HG03432 (cell line): ENCODE results near the gene KRTAP4-12.
"Not testable (repeated sequence)": the region's sequence is repeated elsewhere in the genome, so short reads cannot be mapped to it uniquely, and the experiment has no call there.

Source experiments
- ATAC-seq: cut with Tn5 transposase; IDR thresholded peaks from one replicate; pipeline ENCODE4 v1.9.1; 2021; ENCODE audit warnings: mild to moderate bottlenecking, moderate library complexity; ENCODE audit not compliant: unreplicated experiment

KRTAP4-12 gene

DNA sequence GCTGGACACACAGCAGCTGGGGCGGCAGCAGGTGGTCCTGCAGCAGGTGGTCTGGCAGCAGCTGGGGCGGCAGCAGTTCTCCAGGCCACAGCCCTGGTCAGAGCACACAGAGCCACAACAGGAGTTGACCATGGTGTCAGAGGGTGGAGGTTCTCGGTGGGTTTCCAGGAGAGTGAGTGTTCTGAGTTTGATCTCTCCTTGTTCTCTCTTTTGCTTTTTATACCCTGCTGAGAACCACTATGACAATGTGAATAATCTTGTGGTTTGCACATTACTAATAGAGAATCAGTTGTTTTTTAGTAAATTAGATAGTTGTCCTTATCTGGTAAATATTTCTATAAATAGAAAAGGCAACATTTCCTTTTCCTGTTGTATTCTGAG is at the start of gene KRTAP4-12:
Gene KRTAP4-12 (minus strand): TSS at position 192 of the 381 bp plus-strand sequence. CDS start 60 bp downstream, at position 132.
- not testable (repeated sequence) for ATAC-seq

DNA sequence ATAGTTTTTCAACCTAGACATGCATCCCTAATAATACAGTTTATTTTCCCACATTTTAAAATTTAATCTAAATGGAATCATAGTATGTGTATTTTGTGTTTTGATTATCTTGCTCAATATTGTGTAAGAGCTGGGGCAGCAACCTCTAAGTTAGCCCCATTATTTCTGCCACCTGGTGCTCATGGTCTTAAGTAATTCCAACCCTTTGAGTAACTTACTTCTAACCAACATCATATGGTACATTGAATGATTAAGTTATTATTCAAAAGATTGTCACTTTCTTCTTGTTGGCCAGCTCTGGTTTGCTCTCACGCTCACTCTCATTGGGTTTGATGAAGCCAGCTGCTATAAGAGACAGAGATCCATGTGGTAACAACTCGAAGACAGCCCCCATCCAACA is 47.9 kb upstream of the KRTAP4-12 start:
- no peak for ATAC-seq

DNA sequence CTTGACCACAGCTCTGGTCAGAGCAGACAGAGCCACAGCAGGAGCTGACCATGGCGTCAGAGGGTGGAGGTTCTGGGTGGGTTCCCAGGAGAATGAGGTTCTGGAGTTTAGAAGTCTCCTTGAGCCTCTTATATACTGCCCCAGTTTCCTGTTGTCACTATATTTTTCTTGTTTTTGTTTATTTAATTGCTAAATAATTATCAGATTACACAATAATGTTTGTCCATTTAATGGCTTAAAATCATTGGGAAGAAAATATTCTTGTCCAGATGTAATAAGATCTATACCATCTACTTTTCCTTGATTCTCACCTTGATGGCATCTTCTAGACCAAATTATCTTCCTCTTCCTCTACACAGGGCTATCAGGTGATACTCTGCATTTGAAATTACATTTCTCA is 44.1 kb upstream of the KRTAP4-12 start, which contains the start of gene KRTAP4-3:
Gene KRTAP4-3 (minus strand): TSS at position 101 of the 400 bp plus-strand sequence. CDS start 49 bp downstream, at position 52.
- ATAC-seq, result no peak

DNA sequence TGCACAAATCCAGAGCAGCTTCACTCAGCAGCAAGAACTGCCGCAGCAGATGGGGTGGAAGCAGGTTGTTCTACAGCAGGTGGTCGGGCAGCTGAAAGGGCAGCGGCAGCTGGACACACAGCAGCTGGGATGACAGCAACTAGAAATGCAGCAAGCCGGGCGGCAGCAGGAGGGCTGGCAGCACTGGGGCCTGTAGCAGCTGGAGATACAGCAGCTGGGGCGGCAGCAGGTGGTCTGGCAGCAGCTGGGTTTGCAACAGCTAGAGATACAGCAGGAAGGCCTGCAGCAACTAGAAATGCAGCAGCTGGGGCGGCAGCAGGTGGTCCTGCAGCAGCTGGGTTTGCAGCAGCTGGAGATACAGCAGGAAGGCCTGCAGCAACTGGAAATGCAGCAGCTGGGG is 43.6 kb upstream of the KRTAP4-12 start:
- ATAC-seq, result no peak

DNA sequence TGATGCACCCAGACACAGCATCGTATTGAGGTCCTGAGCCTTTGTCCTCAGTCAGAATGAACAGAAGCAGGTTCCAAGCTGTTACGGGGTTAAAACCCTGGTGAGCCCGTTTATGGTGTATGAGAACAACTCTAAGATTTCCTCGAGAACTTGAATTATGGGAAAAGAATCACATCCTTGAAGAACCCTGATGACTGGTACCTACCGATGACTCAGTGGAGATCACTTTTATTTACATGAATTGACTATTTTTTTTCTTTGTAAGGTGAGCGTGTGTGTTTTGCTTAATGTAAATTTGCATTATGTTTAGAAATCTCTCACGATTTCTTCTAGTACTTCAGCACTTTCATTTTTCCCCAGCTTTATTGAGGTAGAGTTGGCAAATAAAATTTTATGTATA is 39.8 kb upstream of the KRTAP4-12 start:
- ATAC-seq, result no peak

DNA sequence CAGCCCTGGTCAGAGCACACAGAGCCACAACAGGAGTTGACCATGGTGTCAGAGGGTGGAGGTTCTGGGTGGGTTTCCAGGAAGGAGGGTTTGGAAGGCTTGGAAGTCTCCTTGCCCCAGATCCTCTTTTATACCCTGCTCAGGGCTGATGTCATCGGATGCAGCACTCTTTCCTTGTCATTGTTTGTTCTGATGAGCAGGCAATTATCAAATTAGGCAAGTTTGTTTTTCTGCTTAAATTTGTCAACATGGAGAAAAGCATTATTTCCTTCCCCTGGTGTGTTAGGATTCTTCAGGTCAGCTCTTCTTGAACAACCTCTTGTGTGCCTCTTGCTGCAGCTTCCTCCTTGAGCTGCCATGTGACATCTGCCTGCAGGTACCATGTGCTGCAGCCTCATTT is 36.7 kb upstream of the KRTAP4-12 start, which contains the start of gene KRTAP4-4:
Gene KRTAP4-4 (minus strand): TSS at position 101 of the 400 bp plus-strand sequence. CDS start 57 bp downstream, at position 44.
- no peak for ATAC-seq

DNA sequence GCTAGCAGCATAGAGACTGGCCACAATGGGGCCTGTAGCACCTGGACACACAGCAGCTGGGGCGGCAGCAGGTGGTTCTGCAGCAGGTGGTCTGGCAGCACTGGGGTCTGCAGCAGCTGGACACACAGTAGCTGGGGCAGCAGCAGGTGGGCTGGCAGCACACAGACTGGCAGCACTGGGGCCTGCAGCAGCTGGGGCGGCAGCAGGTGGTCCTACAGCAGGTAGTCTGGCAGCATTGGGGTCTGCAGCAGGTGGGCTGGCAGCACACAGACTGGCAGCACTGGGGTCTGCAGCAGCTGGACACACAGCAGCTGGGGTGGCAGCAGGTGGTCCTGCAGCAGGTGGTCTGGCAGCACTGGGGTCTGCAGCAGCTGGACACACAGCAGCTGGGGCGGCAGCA is 36.2 kb upstream of the KRTAP4-12 start:
- not testable (repeated sequence) for ATAC-seq

DNA sequence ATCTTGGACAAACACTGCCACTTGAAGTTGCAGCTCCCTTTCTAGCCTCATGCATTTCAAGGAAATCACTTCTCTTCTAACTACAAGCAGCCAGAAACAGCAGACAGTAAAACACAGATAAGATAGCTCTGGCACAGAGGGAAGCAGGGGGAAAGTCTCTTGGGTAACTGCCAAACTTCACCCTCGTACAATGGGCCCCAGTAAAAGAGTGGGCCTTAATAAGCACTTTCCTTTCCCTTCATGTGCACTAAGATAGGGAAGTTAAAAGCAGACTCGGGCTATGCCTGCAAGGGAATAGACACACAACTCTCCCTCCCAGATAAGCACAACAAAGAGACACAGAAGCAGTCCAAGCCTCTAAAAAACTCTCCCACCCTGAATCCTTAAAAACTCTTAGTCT is 29.9 kb upstream of the KRTAP4-12 start:
- ATAC-seq, result no peak

DNA sequence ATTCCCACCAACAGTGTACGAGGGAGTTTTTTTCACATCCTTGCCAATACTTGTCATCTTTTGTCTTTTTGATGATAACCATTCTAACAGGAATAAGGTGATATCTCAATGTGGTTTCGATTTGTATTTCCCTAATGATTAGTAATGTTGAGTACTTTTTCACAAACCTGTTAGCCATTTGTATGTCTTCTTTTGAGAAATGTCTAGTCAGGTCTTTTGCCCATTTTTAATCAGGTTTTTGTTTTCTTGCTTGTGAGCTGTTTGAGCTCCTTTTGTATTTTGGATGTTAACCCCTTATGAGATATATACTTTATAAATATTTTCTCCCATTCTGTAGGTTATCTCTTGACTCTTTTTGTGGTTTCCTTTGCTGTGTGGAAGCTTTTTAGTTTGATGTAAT is 27.5 kb upstream of the KRTAP4-12 start:
- no peak for ATAC-seq

DNA sequence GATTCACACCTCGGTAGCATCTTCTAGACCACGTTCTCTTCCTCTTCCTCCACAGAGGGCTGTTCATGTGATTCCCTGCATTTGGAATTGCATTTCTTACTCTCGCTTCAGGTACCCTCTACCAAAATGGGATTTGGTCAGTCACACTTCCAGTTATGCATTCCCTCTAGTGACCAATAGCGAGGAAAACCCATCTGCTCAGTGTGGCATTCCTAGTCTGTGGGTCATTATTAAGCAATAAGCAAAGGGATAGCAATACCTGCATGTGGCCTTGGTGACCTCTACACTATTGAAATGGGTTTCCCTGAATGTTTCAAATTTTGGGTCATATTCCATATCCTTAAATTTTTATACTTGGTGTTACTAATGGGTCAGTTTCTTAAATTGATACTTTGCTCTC is 26.0 kb upstream of the KRTAP4-12 start:
- no peak for ATAC-seq

DNA sequence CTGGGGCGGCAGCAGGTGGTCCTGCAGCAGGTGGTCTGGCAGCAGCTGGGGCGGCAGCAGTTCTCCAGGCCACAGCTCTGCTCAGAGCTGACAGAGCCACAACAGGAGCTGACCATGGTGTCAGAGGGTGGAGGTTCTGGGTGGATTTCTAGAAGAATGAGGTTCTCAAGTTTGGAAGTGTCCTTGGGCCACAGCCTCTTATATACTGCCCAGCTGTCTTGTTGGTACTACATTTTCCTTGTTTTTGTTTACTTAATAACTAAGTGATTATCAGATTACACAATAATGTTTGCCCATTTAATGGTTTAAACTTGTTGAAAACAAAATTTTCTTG is 25.6 kb upstream of the KRTAP4-12 start, which contains the start of gene KRTAP4-5:
Gene KRTAP4-5 (minus strand): TSS at position 174 of the 334 bp plus-strand sequence. CDS start 58 bp downstream, at position 116.
- no peak for ATAC-seq

DNA sequence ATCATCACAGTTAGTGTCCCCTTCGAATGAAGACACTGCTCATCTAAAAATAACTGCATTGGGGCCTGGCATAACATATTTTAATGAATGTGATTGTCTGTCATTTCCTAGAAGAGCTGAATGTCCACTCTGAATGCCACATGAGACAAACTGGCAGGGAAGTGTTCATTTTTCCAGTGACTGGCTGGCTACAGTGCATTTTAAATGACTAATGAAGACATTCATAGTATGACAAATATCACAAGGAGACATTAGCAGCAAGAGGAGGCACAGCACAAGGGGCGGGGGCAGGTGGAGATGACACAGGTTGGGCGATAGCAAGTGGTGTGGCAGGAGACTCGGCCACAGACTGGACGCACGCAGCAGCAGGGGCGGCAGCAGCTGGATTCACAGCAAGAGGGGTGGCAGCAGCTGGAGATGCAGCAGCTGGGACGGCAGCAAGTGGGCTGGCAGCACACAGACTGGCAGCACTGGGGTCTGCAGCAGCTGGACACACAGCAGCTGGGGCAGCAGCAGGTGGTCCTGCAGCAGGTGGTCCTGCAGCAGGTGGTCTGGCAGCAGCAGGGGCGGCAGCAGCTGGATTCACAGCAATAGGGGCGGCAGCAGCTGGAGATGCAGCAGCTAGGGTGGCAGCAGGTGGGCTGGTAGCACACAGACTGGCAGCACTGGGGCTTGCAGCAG is 25.1 kb upstream of the KRTAP4-12 start:
- not testable (repeated sequence) for ATAC-seq

DNA sequence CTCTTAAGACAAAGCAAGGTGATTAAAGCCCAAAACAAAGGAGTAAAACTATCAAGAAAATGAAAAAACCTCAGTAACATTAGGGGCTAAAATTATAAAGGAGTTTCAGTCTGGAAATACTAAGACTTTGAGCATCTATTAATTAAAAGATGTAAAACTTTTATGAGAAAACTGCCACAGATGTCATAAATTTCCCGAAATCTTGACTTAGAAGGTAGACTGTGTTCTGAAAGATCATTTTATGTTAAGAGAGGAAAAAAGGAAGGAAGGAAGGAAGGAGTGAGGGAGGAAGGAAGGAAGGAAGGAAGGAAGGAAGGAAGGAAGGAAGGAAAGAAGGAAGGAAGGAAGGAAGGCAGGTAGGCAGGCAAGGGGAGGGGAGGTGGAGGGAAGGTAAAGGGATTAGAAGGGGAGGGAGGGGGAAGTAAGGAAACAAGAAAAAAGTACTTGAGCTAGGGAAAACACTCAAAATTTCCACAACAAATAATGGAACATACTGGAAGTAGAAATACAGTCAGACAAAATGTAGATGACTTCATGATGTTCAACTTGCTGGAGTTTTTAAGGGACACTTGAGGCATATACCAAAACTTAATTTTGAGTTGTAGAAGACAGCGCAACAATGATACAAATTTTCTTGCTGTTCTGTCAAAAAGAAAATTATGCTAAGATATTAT is 23.7 kb upstream of the KRTAP4-12 start:
- no peak for ATAC-seq

DNA sequence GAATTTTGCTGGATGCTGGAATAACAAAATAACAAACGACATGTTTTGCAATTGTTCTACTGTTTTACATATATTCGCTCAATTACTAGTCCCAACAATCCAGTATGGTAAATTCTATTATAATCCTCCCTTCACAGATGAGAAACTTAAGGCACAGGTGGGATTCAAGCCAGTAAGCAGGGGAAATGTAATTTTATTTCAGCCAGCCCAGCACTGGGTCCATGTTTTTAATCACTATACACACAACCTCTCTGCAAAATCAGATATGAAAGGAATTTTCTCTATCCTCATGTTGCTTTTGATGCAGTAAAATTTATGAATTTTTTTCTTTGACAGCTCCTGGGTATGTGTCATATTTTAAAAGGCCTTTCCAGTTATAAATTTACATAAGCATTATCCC is 21.3 kb upstream of the KRTAP4-12 start:
- no peak for ATAC-seq

DNA sequence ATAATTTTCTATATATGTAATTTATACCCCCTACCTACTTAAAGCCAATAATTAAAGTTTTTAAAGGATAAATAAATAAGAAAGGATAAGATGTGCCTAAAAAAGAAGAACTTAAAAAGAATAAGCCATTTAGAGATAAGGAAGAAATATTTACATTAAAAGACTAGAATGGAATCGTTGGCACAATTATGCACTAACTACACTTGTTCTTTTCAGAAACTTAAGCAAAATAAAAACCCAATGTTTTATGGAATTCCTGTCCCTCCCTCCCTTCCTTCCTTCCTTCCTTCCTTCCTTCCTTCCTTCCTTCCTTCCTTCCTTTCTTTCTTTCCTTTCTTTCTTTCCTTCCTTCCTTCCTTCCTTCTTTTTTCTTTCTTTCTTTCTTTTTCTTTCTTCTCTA is 20.9 kb upstream of the KRTAP4-12 start:
- ATAC-seq, result no peak

DNA sequence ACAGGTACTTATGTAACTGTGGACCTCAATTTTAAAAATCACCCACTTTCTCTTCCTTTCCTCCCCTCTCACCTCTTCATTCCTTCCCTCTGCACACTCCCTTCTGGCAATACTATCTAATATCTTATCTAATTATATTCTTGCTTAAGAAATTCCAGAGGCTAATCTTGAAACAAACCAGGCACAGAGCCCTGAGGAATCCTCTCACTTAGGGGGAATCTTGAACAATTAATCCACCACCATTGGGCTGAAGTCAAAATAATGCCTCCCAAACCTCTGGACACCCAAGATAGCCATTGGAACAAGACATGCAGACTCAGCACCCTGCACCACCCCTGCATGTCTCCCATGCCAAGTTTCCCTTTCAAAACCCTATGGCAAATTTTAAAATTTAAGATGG is 17.4 kb upstream of the KRTAP4-12 start:
- no peak for ATAC-seq

DNA sequence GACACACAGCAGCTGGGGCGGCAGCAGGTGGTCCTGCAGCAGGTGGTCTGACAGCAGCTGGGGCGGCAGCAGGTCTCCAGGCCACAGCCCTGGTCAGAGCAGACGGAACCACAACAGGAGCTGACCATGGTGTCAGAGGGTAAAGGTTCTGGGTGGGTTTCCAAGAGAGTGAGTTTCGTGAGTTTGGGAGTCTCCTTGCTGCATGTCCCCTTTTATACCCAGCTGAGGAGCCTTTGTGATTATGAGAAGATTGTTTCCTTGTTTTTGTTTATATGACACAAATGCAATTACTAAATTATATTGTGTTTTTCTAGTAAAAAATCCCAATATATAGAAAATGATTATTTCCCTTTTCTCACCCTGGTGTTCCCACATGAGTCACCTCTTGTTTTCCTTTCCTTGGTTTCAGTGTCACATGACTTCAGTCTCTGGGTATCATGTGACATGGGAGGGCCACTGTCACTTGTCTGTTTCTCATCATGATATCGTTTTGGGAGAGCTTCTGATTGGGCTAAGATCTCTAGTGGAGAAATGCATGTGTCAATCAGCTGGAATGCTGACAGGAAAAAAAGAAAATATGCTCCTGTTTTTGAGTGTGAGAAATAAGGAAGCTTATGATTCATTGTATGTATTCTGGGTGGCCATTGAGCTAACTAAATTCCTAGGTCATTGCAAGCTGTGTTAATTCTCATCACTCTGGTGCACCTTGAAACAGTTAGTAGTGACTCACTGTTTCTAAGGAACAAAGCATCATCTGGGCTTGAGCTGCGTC is 16.6 kb upstream of the KRTAP4-12 start, which contains the start of gene KRTAP4-6:
Gene KRTAP4-6 (minus strand): TSS at position 185 of the 772 bp plus-strand sequence. CDS start 57 bp downstream, at position 128.
- ATAC-seq, result no peak

DNA sequence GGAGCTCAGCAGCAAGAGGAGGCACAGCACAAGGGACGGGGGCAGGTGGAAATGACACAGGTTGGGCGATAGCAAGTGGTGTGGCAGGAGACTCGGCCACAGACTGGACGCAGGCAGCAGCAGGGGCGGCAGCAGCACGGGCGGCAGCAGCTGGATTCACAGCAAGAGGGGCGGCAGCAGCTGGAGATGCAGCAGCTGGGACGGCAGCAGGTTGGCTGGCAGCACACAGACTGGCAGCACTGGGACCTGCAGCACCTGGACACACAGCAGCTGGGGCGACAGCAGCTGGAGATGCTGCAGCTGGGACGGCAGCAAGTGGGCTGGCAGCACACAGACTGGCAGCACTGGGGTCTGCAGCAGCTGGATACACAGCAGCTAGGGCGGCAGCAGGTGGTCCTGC is 15.9 kb upstream of the KRTAP4-12 start:
- not testable (repeated sequence) for ATAC-seq

DNA sequence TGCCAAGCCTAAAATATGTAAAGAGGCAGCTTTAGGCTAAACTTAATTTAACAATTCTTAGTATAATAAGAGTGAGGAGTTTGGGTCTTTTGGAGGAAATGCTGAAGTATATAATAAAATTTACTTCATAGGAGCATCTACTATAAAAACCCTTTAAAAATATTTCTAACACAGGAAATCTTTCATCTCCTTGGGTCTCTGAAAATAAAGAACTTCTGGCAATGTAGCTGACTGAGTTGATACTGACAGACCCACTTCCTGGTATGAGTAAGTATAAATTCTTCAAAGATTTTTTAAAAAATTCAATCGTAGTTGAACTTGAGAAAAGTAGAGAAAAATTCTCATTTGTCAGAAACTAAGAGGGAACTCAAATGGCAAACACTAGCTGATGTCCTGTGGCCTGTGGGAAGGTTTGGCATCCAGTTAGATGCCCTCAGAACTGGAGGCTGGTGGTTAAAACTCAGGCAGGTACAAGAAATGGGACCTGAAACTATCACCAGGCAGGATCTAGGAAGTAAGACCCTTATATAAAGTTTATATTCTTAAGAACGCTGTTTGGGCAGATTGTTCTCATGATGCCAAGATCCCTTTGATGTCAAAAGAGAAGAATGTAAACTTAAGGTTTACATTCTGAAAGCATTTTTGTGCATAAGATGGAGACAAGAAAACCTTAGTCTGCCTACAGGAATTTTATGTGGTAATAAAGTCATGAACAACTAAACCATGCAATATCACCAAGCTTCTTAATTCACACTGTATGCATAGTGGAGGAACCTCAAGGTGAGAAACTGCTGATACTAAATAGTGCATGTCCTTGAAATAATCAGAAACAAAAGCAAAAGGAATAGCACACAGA is 10.1 kb upstream of the KRTAP4-12 start:
- no peak for ATAC-seq

DNA sequence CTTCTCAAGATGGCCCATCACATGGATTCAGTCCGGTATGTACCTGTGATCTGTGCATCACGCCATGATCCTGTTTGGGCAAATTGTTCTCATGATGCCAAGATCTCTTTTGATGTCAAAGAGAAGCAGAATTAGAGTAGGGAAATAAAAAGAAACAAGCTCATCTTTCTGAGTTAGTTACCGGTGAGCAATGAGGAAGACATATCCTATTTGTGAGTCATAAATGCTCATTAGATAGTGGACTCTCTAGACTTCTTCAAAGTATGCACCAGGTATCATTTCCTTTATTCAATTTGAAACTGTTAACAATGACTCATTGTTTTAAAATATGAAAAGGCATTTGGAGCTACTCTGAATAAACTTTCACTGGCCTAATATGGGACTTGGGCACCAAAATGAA is 8.0 kb upstream of the KRTAP4-12 start:
- no peak for ATAC-seq
